ENCODE results near the gene CFL2.
"Not testable (repeated sequence)": the region's sequence is repeated elsewhere in the genome, so short reads cannot be mapped to it uniquely, and the experiment has no call there.

Gene CFL2

DNA sequence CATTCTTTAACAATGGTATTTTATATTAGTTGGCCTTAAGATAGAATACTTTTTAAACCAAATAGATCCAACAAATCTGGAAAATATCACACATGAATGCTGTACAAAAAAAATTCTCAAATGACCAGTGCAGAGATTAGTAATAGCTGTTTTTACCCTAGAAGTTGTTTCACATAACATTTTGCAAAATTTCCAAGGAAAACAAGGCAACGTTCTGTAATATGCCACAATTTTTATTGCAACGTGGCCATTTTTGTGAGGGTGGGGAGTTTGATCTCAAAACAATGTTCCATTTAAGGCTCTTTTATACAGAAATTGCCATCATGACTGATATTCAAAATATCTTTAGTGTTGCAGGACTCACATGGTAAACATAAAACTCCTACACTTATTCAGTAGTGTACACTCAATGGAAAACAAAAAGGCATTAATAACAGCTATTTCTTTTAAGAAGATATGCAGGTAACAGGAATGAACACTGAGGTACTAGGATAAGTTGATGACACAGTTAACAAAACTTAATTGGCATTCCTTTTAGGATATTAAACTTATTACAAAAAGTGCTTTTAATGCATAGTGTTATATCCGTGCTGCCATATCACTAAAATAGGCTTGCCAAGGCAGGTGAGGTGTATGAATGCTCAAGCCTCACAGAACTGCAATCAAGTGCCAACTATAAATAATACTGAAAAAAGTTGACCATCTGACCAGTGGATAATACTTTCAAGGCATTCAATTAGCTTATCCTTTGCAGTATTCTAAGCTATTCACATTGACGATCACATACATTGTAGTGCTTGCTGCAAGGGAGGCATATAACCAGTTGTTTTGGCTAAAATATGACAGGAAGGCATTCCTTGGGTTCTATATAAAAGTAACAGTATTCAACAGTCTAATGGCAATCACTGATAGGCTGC, 2.3 kb downstream of the CFL2 start:
- DNase-seq (ENCODE audit: extremely low read depth in 1 of 2, low read depth in 1 of 2) = no peak

DNA sequence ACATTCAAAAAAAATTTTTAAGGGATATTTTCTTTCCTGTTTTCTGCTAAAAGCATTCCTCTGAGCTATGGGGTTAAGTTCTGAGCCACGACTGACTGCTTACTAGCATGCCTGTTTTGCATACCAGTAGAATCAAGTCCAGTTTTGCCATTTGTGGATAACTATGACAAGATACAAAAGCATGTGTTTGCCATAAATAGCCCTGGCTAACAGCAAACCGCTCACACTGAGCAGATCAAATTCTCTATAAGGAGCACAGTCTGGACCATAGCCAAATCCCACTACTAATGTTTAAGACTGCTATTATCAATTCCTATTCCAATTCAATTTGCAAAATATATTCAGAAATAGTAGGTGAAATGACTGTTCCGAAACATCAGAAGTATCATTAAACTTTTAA, 3.2 kb downstream of the CFL2 start:
- DNase-seq (ENCODE audit: extremely low read depth in 1 of 2, low read depth in 1 of 2) = no peak

DNA sequence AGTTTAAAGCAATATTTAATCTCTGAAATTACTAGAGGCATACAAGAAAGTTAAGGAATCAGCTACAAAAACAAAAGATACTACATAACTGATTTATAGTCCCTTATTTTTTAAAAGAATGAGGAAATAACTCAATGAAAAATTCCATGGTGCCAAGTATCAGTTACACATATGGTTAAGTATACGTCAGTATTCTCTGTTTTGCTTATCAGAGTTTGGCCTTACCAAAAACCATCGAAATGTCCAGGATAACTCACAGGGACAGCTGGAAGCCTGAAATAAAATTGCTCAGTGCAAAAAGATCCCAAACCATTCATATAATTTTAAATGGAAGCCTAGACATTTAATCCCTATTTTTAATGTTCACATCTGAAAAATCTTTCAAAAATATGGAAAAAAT, 3.6 kb downstream of the CFL2 start:
- DNase-seq (ENCODE audit: extremely low read depth in 1 of 2, low read depth in 1 of 2) = no peak

DNA sequence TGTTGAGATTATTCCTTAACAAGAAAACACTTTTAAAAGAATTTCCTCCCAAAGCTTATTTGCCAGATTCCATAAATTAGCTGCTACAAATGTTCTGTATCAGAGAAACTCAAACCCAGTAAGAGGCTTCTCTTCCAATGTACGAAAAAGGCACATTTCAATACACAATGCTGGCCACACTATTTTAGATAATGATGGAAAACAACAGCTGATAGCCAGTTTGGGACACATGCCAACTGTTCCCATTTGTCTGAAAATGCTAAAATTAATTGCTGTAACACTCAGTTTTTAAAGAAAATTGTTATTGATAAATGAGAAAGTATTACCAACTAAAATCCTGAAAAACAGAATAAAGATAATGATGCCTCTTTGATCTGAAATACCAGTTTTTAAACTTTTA, 4.4 kb downstream of the CFL2 start:
- no peak for DNase-seq (ENCODE audit: extremely low read depth in 1 of 2, low read depth in 1 of 2)

GRCh38 chr14:34707722-34708121, 6.7 kb downstream of the CFL2 start:
- no peak for DNase-seq (ENCODE audit: extremely low read depth in 1 of 2, low read depth in 1 of 2)

DNA sequence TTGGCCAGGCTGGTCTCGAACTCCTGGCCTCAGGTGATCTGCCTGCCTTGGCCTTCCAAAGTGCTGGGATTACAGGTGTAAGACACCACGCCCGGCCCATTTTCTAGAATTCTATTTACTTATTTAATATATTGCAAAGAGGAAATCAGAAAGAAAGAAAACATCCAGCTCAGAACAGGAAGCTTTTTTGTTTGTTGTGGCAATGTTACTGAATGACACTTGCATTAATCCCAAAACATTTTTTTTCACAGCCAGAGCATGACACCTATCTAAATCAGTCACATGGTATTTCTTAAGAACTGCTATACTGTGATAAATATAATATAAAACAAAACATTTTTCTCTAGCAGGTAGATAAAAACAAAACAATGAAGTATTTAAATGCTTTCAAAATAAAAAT, 12.6 kb downstream of the CFL2 start:
- no peak for DNase-seq (ENCODE audit: extremely low read depth in 1 of 2, low read depth in 1 of 2)

DNA sequence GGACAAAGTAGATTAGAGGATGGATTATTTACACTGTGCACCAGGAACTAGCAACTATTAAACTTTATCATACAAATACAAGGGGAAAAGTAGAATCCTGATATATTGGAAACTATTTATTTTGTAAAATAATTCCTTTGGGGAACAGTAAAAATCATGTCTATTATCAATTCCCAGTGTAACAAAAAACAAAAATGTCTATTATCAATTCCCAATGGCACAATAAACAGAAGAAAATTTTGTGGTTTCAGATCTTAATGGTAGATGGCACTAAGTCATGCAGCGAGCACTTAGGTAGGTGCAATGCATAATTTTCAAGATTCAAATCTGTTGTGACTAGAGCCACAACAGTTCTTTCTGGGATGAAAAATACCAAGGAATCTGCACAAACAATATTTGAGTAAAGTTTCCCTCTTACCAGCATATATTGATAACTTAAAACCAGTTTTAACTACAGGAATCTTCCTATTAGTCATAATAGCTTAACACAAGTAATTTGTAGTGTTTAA, 13.7 kb downstream of the CFL2 start:
- no peak for DNase-seq (ENCODE audit: extremely low read depth in 1 of 2, low read depth in 1 of 2)

DNA sequence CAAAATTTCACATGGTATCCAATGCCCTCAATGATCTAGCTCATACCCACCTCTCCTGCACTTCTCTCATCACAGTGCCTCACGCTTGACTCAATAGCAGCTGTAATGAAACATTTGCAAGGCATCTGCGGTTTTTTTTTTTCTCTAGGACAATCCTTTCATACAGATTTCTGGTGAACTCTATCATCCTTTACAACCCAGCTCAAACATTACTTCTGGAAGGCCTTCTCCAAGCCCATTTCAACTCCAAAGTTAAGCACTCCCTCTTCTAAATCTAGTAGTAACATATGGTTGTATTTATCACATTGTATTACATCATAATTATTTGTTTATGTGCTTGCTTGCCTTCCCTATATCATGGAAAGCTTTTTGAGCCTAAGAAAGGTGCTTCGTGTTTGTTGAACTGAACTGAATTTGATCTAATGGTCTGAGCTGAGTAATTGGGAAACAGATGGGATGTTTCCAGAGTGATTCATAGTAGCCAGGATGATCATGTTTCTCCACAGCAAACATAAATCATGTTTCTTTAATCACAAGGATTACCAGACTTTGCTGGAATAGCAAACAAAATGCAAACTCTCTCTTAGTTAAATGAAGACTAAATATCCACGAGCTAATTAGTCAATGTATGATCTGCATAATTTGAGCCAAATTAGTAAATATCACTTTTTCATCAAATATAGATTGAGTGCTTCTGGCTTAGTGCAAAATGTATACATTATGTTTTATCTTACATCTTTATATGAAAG, 14.3 kb downstream of the CFL2 start:
- no peak for DNase-seq (ENCODE audit: extremely low read depth in 1 of 2, low read depth in 1 of 2)

- not testable (repeated sequence) for DNase-seq (ENCODE audit: extremely low read depth in 1 of 2, low read depth in 1 of 2)
Observed at GRCh38 chr14:34694216-34694615, 20.2 kb downstream of the CFL2 start.

DNA sequence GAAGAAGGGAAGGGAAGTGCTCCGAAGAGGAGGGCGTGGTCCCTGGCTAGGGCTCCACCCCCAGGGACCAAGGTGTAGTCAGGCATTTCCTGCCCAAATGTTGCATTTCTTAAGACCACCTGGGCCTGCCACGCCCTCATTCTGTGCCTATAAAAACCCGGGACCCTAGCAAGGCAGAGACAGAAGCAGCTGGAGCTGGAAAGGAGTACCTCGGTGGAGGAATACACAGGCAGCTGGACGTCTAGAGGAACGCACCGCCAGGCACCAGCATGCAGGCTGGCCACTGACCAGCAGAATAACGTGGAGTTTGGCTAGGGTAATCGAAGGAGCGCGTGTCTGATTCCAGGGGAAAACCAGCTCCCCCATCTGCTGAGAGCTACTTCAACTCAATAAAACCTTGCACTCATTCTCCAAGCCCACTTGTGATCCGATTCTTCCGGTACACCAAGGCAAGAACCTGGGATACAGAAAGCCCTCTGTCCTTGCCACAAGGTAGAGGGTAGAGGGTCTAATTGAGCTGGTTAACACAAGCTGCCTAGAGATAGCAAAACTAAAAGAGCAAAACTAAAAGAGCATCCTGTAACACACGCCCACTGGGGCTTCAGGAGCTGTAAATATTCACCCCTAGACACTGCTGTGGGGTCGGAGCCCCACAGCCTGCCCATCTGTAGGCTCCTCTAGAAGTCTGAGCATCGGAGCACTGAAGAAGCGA, 21.0 kb downstream of the CFL2 start:
- no peak for DNase-seq (ENCODE audit: extremely low read depth in 1 of 2, low read depth in 1 of 2)

GRCh38 chr14:34692898-34693227, 21.5 kb downstream of the CFL2 start:
- no peak for DNase-seq (ENCODE audit: extremely low read depth in 1 of 2, low read depth in 1 of 2)

- no peak for DNase-seq (ENCODE audit: extremely low read depth in 1 of 2, low read depth in 1 of 2)
Observed at GRCh38 chr14:34692348-34692747, 22.0 kb downstream of the CFL2 start.

DNA sequence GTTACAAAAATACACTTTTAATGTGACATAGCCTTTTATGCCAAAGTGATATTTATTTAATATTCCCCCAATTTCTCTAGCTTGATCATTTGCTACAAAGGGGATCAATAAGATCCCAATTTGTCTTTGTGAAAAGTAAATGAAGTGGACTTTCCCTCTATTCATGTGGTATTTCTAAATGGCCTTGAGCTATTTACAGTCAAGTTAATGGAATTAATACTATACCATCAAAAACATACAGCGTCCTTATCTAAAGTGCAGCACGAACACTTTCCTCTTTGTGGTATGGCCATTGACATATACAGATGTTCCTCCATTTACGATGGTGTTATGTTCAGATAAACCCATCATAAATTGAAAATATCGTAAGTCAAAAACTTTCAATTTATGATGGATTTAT, 23.2 kb downstream of the CFL2 start:
- no peak for DNase-seq (ENCODE audit: extremely low read depth in 1 of 2, low read depth in 1 of 2)

GRCh38 chr14:34688470-34689206, 25.8 kb downstream of the CFL2 start:
- DNase-seq (ENCODE audit: extremely low read depth in 1 of 2, low read depth in 1 of 2) = no peak

GRCh38 chr14:34685819-34686428, 28.5 kb downstream of the CFL2 start:
- DNase-seq (ENCODE audit: extremely low read depth in 1 of 2, low read depth in 1 of 2) = no peak

GRCh38 chr14:34684578-34684977, 29.8 kb downstream of the CFL2 start:
- DNase-seq (ENCODE audit: extremely low read depth in 1 of 2, low read depth in 1 of 2) = no peak

DNA sequence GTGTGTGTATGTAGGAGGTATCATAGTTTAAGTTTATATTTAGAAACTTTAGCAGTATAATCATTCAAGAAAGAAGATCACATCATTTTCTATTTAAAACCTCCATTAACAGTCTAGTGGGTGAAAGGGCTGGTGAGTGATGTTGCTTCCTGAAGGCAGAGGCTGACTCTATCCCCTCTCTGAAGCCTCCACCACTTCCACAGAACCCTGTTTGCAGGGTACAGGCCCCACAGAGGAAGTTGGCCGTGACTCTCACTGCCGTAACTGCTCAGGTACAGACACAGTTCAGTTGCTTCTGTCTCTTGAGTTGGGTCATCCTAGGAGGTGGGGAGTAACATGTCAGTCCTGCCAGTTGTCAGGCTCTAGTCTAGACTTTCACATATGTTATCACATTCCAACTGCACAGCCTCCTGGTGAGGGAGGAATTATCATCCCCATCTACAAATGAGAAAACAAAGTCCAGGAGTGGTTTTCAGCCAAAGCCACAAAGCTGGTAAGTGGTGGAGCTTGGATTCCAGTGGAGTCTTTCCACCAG, 31.5 kb downstream of the CFL2 start:
- no peak for DNase-seq (ENCODE audit: extremely low read depth in 1 of 2, low read depth in 1 of 2)

DNA sequence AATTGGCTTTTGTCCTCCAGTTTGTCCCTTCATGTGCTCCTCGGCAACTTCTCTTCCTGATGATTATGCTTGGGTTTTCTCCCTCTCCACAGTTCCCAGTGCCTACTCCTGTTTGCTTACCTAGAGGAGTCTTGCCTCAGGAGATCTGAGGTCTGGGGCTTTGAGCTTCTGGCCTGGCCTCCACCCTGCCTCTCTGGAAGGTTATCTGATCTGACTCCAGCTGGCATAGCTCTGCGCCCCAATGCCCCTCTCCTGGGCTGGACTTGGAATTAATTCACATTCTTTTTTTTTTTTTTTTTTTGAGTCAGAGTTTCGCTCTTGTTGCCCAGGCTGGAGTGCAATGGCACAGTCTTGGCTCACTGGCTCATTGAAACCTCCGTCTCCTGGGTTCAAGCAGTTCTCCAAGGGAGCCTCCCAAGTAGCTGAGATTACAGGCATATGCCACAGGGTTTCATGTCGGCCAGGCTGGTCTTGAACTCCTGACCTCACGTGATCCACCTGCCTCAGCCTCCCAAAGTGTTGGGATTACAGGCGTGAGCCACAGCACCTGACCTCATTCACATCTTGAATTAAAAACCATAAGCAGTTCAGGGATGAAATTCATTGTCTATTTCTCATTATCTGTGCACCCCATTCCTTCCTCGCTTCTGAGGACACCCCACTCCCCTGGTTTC, 33.5 kb downstream of the CFL2 start:
- DNase-seq (ENCODE audit: extremely low read depth in 1 of 2, low read depth in 1 of 2) = no peak

DNA sequence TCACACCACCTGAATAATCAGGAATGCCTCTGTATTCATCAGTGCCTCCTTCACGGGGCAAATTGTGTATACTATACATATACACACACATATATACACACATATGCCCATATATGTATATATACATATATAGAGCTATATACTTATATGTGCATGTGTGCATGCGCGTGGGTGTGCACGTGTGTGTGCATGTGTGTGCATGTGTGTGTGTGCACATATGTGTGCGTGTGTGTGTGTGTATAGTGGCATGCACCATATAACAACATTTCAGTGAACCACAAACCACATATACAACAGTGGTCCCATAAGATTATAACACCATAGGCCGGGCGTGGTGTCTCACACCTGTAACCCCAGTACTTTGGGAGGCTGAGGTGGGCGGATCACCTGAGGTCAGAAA, 35.7 kb downstream of the CFL2 start:
- no peak for DNase-seq (ENCODE audit: extremely low read depth in 1 of 2, low read depth in 1 of 2)

- no peak for DNase-seq (ENCODE audit: extremely low read depth in 1 of 2, low read depth in 1 of 2)
Observed at GRCh38 chr14:34678306-34678705, 36.1 kb downstream of the CFL2 start.

Data from stimulated activated CD8-positive, alpha-beta memory T cell treated with anti-CD3 and anti-CD28 coated beads, Interleukin-7, amount 100 ng/mL, for 48 hours (primary cell).